GM19099 (cell line): ENCODE data around the gene LY6G5C.

Source experiments
- POLR2A ChIP-seq: IDR thresholded peaks from 3 replicates; pipeline ENCODE4 v1.6.1; 2011; ENCODE audit warnings: low read depth; ENCODE audit not compliant: insufficient read length; ENCODE audit errors: extremely low read depth

LY6G5C gene

GRCh38 chr6:31663126-31663960 is 17.5 kb downstream of the LY6G5C start:
- no peak for TF ChIP-seq POLR2A

- TF ChIP-seq POLR2A: peak; percentile 27
Observed at GRCh38 chr6:31662124-31662723, 18.6 kb downstream of the LY6G5C start.

GRCh38 chr6:31661262-31662123 is 19.4 kb downstream of the LY6G5C start:
- no peak for TF ChIP-seq POLR2A

GRCh38 chr6:31660381-31661261 is 20.2 kb downstream of the LY6G5C start, which contains the start of gene C6orf47:
TSS of gene C6orf47 (minus strand) at chr6:31660778. CDS start at chr6:31659947, 831 bp downstream.
- TF ChIP-seq POLR2A: peak; percentile 93

GRCh38 chr6:31659649-31660380 is 21.1 kb downstream of the LY6G5C start:
- no peak for TF ChIP-seq POLR2A

- TF ChIP-seq POLR2A: no peak
Observed at GRCh38 chr6:31658983-31659648, 21.8 kb downstream of the LY6G5C start.

- no peak for TF ChIP-seq POLR2A
Observed at GRCh38 chr6:31658158-31658688, 22.6 kb downstream of the LY6G5C start.

GRCh38 chr6:31657406-31658157 is 23.3 kb downstream of the LY6G5C start:
- TF ChIP-seq POLR2A: no peak

- TF ChIP-seq POLR2A: no peak
Observed at GRCh38 chr6:31655349-31656237, 25.3 kb downstream of the LY6G5C start, which contains the start of gene APOM. TSS of gene APOM (plus strand) at chr6:31655894. CDS start at chr6:31655967, 73 bp downstream.

GRCh38 chr6:31654574-31655348 is 26.1 kb downstream of the LY6G5C start:
- TF ChIP-seq POLR2A: no peak

GRCh38 chr6:31652925-31653724 is 27.7 kb downstream of the LY6G5C start:
- peak; percentile 45 for TF ChIP-seq POLR2A
